Colonic mucosa (tissue), 4 donors: Measurements from ENCODE around the gene MYO1H. TPM values are rescaled to one million over a fixed set of nuclear protein-coding genes. Genes with fewer than 3 reads are reported as not detected.
A peak's percentile ranks its signal among the peaks of the same experiment; 100 is the strongest.

ENCODE experiments used
- DNase-seq: peaks from one replicate; pipeline ENCODE4 v3.0.0-alpha.2; 2020
- H3K27ac ChIP-seq: fragments of 200-600 bp; one replicate; pipeline ENCODE4 v1.8.0; 2021
- H3K27me3 ChIP-seq: fragments of 200-600 bp; one replicate; pipeline ENCODE4 v1.8.0; 2021
- H3K36me3 ChIP-seq: fragments of 200-600 bp; one replicate; pipeline ENCODE4 v1.8.0; 2021
- H3K4me1 ChIP-seq: fragments of 200-600 bp; one replicate; pipeline ENCODE4 v1.8.0; 2021; ENCODE audit warnings: mild to moderate bottlenecking
- H3K4me3 ChIP-seq: fragments of 200-600 bp; one replicate; pipeline ENCODE4 v1.8.0; 2021
- H3K9ac ChIP-seq, 2 donors: one replicate each; pipeline ENCODE4 v1.7.0; 2013; ENCODE audit warnings: control low read depth in 2 of 2, low read depth in 2 of 2, low read length in 2 of 2
- H3K9me3 ChIP-seq: fragments of 200-600 bp; one replicate; pipeline ENCODE4 v1.8.0; 2021
- intact Hi-C: fragments of 100-400 bp; cut with DNase I; formaldehyde crosslinking; loops from one replicate; pipeline ENCODE4 v1.14.1; 2022
- total RNA-seq, 2 donors: library from RNA; stranded (reverse); fragmentation: NEBNext Ultra II Directional in 1 of 2; extraction: Animal tissue kit (Norgen Biotek cat#: 25700) in 1 of 2; gene quantifications; one replicate each; pipeline ENCODE4 v1.2.1, GENCODE V29; 2021
- TF ChIP-seq, protein P1 (sequence below): fragments of 200-600 bp; IDR thresholded peaks from one replicate; pipeline ENCODE4 v1.8.0; 2022; ENCODE audit warnings: antibody characterized with exemption, mild to moderate bottlenecking
- donor health status: healthy.
- donor health status: DM: no; HTN: no; CAD: no.
- donor health status: DM: no; HTN: no; CAD: no.

MYO1H gene
- total RNA-seq, 2 donors from 2014 or later: 0.21 TPM; not detected in 1

DNA sequence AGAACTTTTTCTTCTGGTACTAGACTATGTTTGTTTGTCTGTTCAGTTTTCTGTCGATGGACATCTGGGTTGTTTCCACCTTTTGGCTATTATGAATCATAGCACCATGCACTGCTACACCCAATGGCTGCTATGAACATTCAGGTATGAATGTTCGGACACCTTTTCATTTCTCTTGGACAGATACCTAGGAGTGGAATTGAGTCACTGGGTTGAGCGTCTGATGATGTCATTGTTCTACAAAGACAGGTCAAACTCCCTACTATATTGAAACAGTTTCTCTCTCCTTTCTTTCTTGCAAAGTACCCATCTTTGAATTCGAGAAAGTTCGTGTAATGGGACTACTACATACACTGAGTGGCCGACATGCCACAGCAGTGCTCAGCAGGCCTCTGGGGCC is 84.7 kb downstream of the MYO1H start:
- no peak for DNase-seq
- no peaks in the 10 kb centered on the region for H3K9me3 ChIP-seq
- no peaks in the 10 kb centered on the region for H3K27me3 ChIP-seq
- H3K4me1 ChIP-seq: peaks cover 3% of the 10 kb centered on the region
- no peak overlapping the region for H3K4me3 ChIP-seq
- H3K36me3 ChIP-seq: no peaks in the 10 kb centered on the region
- TF ChIP-seq, protein P1, sequence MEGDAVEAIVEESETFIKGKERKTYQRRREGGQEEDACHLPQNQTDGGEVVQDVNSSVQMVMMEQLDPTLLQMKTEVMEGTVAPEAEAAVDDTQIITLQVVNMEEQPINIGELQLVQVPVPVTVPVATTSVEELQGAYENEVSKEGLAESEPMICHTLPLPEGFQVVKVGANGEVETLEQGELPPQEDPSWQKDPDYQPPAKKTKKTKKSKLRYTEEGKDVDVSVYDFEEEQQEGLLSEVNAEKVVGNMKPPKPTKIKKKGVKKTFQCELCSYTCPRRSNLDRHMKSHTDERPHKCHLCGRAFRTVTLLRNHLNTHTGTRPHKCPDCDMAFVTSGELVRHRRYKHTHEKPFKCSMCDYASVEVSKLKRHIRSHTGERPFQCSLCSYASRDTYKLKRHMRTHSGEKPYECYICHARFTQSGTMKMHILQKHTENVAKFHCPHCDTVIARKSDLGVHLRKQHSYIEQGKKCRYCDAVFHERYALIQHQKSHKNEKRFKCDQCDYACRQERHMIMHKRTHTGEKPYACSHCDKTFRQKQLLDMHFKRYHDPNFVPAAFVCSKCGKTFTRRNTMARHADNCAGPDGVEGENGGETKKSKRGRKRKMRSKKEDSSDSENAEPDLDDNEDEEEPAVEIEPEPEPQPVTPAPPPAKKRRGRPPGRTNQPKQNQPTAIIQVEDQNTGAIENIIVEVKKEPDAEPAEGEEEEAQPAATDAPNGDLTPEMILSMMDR: no peak
- intact Hi-C loops: loop anchor here (5.0 kb wide), 1 partner anchor 45 kb away; the partner anchor contains the start of genes KCTD10 and UBE3B
- no peak overlapping the region for H3K27ac ChIP-seq
- H3K9ac ChIP-seq: no peak overlapping the region

GRCh38 chr12:109432842-109433304 is 85.2 kb downstream of the MYO1H start:
- Histone ChIP-seq H3K9ac (no peak overlapping the region), H3K27ac (no peak overlapping the region), H3K4me1 (peaks cover 3% of the 10 kb centered on the region), H3K9me3 (no peaks in the 10 kb centered on the region), H3K4me3 (no peak overlapping the region), H3K36me3 (no peaks in the 10 kb centered on the region), H3K27me3 (no peaks in the 10 kb centered on the region)
- intact Hi-C loops: loop anchor here (5.0 kb wide), 1 partner anchor 44 kb away; the partner anchor contains the start of genes KCTD10 and UBE3B
- DNase-seq: peak; percentile 96
- TF ChIP-seq, protein P1: peak; percentile 90

GRCh38 chr12:109433618-109434017 is 85.9 kb downstream of the MYO1H start:
- H3K4me3 ChIP-seq: no peak overlapping the region
- no peaks in the 10 kb centered on the region for H3K27me3 ChIP-seq
- no peak for DNase-seq
- H3K9me3 ChIP-seq: no peaks in the 10 kb centered on the region
- intact Hi-C loops: loop anchor here (5.0 kb wide), 1 partner anchor 44 kb away; the partner anchor contains the start of genes KCTD10 and UBE3B
- H3K36me3 ChIP-seq: no peaks in the 10 kb centered on the region
- no peak overlapping the region for H3K27ac ChIP-seq
- TF ChIP-seq, protein P1: no peak
- H3K9ac ChIP-seq: no peak overlapping the region
- H3K4me1 ChIP-seq: peaks cover 3% of the 10 kb centered on the region

- H3K9ac ChIP-seq: no peak overlapping the region
- no peak for DNase-seq
- no peak overlapping the region for H3K27ac ChIP-seq
- no peaks in the 10 kb centered on the region for H3K27me3 ChIP-seq
- no peaks in the 10 kb centered on the region for H3K9me3 ChIP-seq
- no peaks in the 10 kb centered on the region for H3K36me3 ChIP-seq
- TF ChIP-seq, protein P1: no peak
- H3K4me1 ChIP-seq: peaks cover 3% of the 10 kb centered on the region
- intact Hi-C loops: loop anchor here (5.0 kb wide), 1 partner anchor 43 kb away; the partner anchor contains the start of genes KCTD10 and UBE3B
- H3K4me3 ChIP-seq: no peak overlapping the region
Measured at GRCh38 chr12:109434582-109434981, 86.9 kb downstream of the MYO1H start.

DNA sequence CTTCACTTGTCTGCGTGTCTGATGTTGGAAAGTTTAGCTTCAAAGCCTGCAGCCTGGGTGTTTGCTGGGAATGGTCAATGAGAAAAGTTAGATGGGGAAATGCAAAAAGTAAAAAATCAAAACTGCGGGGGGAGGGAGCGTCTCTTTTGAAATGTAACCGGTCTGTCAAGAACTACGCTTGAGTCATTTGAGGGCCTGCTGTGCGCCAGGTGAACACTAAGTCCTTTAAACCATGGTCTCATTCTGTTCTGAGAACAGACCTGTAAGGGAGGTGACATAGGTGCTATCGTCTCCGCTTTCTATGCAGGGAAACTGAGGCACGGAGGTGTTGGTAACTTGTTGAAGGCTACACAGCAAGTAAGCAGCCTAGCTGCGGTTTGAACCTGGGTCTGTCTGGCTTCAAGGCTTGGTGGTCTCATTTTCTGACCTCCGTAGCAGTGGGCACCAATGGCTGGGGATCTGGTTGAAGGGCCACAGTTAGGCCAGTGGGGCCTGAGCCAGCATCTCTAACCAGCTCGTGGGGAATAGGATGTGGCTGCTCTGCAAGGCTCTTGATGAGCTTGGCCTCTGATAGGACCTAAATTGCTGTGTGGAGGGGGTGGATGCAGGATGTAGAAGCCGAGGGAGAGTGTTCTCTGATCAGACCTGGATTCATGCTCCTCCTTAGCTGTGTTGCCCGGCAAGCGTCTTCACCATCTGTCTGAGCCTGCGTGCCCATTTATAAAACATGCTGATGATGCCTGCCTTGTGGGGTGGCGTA is 87.9 kb downstream of the MYO1H start:
- no peak for DNase-seq
- no peak overlapping the region for H3K9ac ChIP-seq
- TF ChIP-seq, protein P1: no peak
- no peaks in the 10 kb centered on the region for H3K27me3 ChIP-seq
- peaks cover 3% of the 10 kb centered on the region for H3K4me1 ChIP-seq
- H3K9me3 ChIP-seq: no peaks in the 10 kb centered on the region
- no peak overlapping the region for H3K4me3 ChIP-seq
- H3K36me3 ChIP-seq: no peaks in the 10 kb centered on the region
- intact Hi-C loops: no loop called here
- H3K27ac ChIP-seq: no peak overlapping the region
